NCI-H748 treated with DMSO at 0.1 percent for 48 hours (cell line): Measurements from ENCODE around the gene RBM44.
"Not testable (repeated sequence)": the region's sequence is repeated elsewhere in the genome, so short reads cannot be mapped to it uniquely, and the experiment has no call there.

Experiments used
- DNase-seq: peaks from one replicate; lab custom pipeline; 2025; lab: John Stamatoyannopoulos, UW

Gene RBM44

GRCh38 chr2:237848940-237849339 lies 50.4 kb downstream of the RBM44 start:
- DNase-seq, result not testable (repeated sequence)

DNA sequence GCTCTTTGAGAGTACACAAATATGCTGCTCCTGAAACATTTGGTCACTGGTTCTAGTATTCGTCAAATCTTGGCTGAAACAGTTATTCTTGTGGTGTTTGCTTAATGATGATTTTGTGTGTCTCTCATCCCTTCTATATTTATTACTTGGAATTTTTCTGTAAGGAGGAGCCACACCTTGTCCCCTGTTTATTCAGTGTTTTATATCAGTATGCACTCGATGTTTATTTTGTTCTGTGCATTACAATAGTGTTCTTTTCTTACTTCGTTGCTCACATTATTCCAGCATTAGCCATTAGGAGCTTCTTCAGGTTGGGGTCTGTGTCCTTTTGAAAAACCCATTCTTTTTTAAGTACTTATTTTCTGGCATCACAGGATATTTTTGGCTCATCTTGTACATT lies 55.7 kb downstream of the RBM44 start:
- DNase-seq, result no peak

DNA sequence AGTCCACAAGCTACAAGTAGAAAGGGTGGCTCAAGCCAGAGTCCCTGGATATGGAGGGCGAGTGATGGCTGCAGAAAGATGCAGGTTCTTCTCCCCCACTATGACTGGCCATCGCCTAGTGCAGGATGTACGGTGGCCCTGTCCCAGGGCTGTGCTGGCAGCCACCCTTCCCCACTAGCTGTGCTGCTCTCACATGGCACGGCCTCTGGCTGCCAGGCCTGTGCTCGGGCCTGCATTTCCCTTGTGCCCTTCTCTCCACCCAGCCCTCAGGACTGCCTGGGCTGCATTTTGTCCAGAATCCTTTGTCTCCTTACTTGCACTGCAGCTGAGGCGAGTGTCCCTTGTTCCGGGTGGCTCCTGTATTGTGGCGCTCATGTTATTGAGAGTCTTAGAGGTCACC lies 59.2 kb downstream of the RBM44 start:
- no peak for DNase-seq

GRCh38 chr2:237858294-237859081 lies 59.9 kb downstream of the RBM44 start:
- DNase-seq, result no peak

DNA sequence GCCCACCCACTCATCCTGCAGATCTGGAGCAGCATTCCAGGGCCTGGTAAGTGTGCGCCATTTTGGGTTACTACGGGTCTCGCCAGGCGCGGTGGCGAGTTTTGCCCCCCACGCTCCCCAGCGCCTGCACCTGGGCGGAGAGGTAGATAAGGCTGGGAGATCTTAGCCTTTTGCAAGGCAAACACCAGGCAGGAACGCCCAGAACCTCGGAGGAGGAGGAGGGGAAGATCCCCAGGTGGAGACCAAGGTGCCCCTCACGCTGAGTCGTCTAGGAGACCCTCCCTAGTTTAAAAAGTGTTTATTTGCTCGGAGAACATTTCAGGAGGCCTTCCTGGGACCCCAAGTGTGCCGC lies 60.5 kb downstream of the RBM44 start:
- DNase-seq, result no peak

GRCh38 chr2:237859533-237860272 lies 61.1 kb downstream of the RBM44 start, which contains the start of gene RAMP1:
Gene RAMP1, plus strand, starts transcription at chr2:237859623. Its CDS starts 53 bp downstream, at chr2:237859676.
- no peak for DNase-seq

DNA sequence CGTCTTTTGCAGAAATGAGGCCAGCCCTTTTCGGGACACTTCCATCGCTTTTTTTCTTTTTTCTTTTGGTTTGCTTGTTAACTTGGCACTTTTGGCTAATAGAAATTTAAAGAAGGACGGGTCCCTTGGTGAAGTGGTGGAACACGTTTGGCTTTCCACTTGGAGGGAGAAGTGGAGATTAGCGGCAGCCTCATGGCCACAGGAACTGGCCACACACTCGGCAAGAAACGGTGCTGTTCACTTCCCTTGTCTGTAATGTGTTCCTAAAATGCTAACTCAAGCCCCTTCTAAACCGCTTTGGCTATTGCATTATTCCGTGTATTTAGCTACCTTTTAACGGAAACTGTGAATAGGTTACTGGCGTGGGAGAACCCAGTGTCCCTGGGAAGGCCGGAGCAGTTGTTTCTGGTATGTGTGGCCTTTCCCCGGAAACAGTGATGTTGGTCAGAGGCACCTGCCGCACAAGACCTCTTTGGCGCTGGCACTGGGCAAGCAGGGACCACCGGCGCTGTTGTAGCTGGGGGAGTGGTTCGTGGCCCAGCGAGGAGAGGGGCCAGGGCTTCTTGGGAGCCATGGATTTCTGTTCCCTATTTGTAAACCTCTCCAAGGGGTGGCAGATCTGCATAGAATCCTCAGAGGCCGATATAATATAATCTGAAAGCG lies 61.8 kb downstream of the RBM44 start:
- no peak for DNase-seq

GRCh38 chr2:237861875-237862527 lies 63.4 kb downstream of the RBM44 start:
- DNase-seq, result no peak

DNA sequence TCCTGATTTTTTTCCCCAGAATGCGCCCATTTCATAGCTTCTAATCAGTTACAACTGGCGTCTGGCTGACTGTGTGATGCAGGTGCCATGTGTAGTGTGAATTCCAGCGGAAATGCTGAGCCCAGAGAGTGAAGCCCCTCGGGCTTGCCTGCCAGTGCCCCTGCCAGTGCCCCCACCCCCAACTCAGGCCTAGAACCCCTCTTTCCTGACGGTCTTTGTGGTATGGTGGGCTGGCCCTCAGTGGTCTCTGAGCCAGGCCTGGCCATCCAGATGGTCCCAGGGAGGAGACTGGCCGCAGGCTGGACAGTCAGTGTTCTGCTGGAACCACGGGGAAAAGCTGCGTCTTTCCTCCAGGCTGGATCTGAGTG lies 63.9 kb downstream of the RBM44 start:
- DNase-seq, result no peak

- DNase-seq, result no peak
These were observed 64.5 kb downstream of the RBM44 start for GRCh38 chr2:237863102-237863511.

- DNase-seq, result no peak
These were observed 65.3 kb downstream of the RBM44 start for GRCh38 chr2:237863689-237864443.

DNA sequence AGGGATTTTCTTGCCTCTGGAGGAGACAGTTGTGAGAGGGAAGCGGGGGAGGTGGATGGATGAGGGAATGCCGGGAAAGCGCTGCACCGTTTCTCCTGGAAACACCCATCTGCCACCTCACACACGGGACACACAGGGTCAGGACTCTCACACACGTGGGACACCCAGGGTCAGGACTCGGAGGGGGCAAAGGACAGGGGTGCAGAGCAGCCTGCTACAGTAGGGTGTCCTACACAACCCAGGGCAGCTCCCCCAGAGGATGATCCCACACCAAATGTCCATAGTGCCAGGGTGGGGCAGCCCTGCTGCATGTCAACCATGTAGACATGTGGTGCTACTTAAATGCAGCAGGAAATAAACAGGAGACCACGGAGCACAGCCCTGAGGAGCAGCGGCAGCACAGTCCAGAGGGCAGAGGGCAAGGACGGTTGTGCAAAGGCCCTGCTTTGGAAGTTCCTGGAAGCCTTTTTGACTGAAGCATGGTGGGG lies 65.9 kb downstream of the RBM44 start:
- DNase-seq, result no peak

DNA sequence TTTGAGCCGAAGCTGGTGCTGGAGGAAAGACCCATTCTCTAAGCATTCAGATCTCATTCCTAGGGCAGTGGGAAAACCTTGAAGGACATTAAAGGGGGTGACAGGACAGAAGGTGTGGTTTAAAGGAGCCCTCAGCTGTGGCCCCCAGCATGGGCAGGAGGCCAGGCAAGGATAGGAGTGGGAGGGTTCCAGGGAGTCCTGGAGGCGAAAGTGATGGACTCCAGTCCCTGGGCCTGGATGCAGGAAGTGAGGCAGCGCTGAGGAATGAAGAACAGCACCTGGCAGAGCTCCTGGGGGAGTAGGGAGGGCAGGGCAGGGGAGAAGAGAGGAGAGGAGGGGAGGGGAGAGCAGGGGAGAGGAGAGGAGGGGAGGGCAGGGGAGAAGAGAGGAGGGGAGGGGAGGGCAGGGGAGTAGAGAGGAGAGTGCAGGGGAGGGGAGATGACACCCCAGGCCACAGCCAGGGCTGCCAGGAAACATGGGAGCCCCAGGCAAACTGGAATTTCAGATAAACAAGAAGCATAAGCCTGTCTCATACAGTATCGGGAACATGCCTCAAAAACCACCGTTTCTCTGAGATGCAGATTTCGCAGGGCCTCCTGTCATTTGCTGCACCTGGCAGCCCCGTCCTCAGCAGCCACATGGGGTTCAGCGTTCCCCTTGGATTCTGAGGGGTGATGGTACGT lies 66.5 kb downstream of the RBM44 start:
- no peak for DNase-seq

- no peak for DNase-seq
These were observed 67.1 kb downstream of the RBM44 start for GRCh38 chr2:237865623-237866041.

- no peak for DNase-seq
These were observed 67.6 kb downstream of the RBM44 start for GRCh38 chr2:237866101-237866621.

DNA sequence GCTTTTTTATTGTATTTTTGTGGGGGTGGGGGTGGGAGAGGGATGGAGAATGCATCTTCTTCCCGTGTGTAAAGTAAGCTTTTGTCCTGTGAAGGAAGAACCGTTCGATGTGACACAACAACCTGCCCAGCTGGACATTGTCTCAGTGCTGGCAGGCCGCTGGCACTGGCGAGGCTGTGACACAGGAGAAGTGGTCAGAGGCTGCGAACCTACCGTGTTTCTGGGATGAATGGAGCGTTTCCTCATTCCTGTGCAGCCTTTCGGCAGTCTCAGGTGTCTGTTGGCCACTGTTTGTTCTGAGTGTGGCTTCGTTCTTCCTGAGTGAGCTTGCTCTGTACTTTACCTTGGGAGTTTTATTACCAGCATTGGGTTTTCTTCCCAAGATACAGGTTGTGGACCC lies 68.9 kb downstream of the RBM44 start:
- no peak for DNase-seq

- DNase-seq, result not testable (repeated sequence)
These were observed 69.5 kb downstream of the RBM44 start for GRCh38 chr2:237868074-237868473.

DNA sequence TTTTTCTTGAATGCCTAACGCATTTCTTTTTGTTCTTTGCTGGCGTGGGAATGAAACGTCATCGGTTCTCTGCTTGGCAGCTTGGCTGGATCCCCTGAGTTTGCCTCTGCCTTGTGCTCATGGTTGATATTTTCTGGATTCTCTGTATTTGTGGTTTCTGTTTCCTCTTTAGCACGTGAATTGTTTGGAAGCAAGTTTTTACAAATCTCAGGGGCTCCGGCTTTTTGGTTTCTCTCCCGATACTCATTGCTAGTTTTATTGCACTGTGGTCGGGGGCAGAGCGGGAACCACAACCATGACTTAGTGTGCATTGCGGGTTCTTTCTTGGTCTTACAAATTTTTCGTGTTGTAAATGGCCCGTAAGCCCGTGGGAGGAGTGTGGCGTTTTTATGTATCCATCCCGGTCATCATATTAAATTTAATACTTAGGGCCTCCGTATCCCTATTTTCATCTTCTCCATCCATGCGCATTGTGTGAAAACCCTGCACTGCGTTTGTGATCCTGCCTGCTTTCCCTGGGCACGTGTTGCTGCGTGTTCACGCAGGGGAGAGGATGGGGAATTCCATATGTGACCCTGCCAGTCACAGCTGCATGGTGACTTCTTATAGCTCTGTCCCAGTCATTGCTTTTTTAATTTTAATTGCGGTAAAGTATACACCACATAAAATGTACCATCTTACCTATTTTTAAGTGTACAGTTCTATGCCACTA lies 70.2 kb downstream of the RBM44 start:
- DNase-seq, result no peak

DNA sequence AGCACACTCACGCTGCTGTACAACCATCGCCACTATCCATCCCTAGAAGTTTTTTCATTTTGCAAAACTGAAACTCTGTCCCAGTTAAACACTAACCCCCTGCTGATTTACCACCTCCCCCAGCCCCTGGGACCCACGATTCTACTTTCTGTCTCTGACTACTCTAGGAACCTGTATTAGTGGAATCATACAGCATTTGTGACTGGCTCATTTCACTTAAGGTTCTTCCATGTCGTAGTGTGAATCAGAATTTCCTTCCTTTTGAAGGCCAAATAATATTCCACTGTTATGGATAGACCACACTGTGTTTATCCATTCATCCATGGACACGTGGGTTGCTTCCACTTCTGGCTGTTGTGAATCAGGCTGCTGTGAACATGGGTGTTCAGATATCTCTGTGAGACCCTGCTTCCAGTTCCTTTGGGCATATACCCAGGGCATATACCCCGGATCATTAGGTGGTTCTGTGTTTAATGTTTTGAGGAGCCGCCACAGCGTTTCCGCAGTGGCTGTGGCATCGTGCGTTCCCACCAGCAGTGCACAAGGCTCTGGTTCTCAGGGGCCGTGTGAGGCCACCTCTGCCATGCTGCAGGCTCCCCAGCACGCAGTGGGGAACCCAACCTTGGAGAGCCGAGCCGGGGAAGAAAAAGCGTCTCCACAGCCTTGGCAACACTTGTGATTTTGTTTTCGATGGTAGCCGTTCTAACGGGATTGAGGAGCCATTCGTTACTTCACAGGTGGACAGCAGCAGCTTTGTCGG lies 70.9 kb downstream of the RBM44 start:
- no peak for DNase-seq
